Left ventricle myocardium inferior (tissue), 1 donor: ENCODE data around the gene DCT. TPM values are rescaled to one million over a fixed set of nuclear protein-coding genes. Genes with fewer than 3 reads are reported as not detected.
"Not testable (repeated sequence)": the region's sequence is repeated elsewhere in the genome, so short reads cannot be mapped to it uniquely, and the experiment has no call there.

Experiments used
- DNase-seq: peaks from one replicate; pipeline ENCODE4 v3.0.0-alpha.2; 2020
- H3K27ac ChIP-seq: fragments of 200-600 bp; replicated peaks from 2 replicates; pipeline ENCODE4 v1.8.0; 2021
- H3K27me3 ChIP-seq: fragments of 200-600 bp; 2 replicates; pipeline ENCODE4 v1.8.0; 2021; ENCODE audit warnings: low read depth
- H3K36me3 ChIP-seq: fragments of 200-600 bp; 2 replicates; pipeline ENCODE4 v1.8.0; 2021
- H3K4me1 ChIP-seq: fragments of 200-600 bp; 2 replicates; pipeline ENCODE4 v1.8.0; 2021
- H3K4me3 ChIP-seq: fragments of 200-600 bp; 2 replicates; pipeline ENCODE4 v1.8.0; 2021; ENCODE audit warnings: mild to moderate bottlenecking, moderate library complexity
- H3K9me3 ChIP-seq: fragments of 200-600 bp; replicated peaks from 2 replicates; pipeline ENCODE4 v1.8.0; 2021
- CTCF ChIP-seq: fragments of 200-600 bp; IDR thresholded peaks from 2 replicates; pipeline ENCODE4 v1.8.0; 2021; ENCODE audit warnings: antibody characterized with exemption, mild to moderate bottlenecking, borderline replicate concordance
- intact Hi-C: fragments of 100-400 bp; cut with micrococcal nuclease; formaldehyde crosslinking; loops from one replicate; pipeline ENCODE4 v1.11.0; 2022
- total RNA-seq: library from RNA; stranded (reverse); fragmentation: NEBNext Ultra II Directional; extraction: Animal tissue kit (Norgen Biotek cat#: 25700); gene quantifications from one replicate; pipeline ENCODE4 v1.2.1, GENCODE V29; 2021
- donor health status: DM: no; HTN: yes; CAD: no; lungs with severe emphysema.

The DCT gene
- total RNA-seq, 1 donor from 2014 or later = 0.16 TPM

- no peak for TF ChIP-seq CTCF
- H3K27me3 ChIP-seq = peaks cover 2% of the 10 kb centered on the region
- DNase-seq = no peak
- no peak overlapping the region for H3K4me3 ChIP-seq
- H3K27ac ChIP-seq = no peak overlapping the region
- intact Hi-C loops = no loop called here
- no peaks in the 10 kb centered on the region for H3K36me3 ChIP-seq
- peaks cover 7% of the 10 kb centered on the region for H3K9me3 ChIP-seq
- no peaks in the 10 kb centered on the region for H3K4me1 ChIP-seq
These were observed 36.4 kb upstream of the DCT start for GRCh38 chr13:94515911-94516310.

GRCh38 chr13:94515374-94515773 lies 35.9 kb upstream of the DCT start:
- no peak overlapping the region for H3K4me3 ChIP-seq
- no peak overlapping the region for H3K27ac ChIP-seq
- H3K27me3 ChIP-seq = peaks cover 4% of the 10 kb centered on the region
- DNase-seq = no peak
- H3K36me3 ChIP-seq = no peaks in the 10 kb centered on the region
- H3K4me1 ChIP-seq = no peaks in the 10 kb centered on the region
- no peak for TF ChIP-seq CTCF
- intact Hi-C loops = no loop called here
- peaks cover 7% of the 10 kb centered on the region for H3K9me3 ChIP-seq

GRCh38 chr13:94513026-94513425 lies 33.5 kb upstream of the DCT start:
- Histone ChIP-seq H3K4me1 (no peaks in the 10 kb centered on the region), H3K4me3 (no peak overlapping the region), H3K27me3 (peaks cover 4% of the 10 kb centered on the region), H3K36me3 (no peaks in the 10 kb centered on the region), H3K9me3 (peaks cover 7% of the 10 kb centered on the region), H3K27ac (no peak overlapping the region)
- no peak for TF ChIP-seq CTCF
- intact Hi-C loops = no loop called here
- DNase-seq = no peak

- Histone ChIP-seq H3K27me3 (peaks cover under 1% of the 10 kb centered on the region), H3K4me1 (no peaks in the 10 kb centered on the region), H3K4me3 (no peak overlapping the region), H3K9me3 (no peaks in the 10 kb centered on the region), H3K27ac (no peak overlapping the region), H3K36me3 (no peaks in the 10 kb centered on the region)
- intact Hi-C loops = no loop called here
- no peak for DNase-seq
- no peak for TF ChIP-seq CTCF
These were observed 26.2 kb upstream of the DCT start for GRCh38 chr13:94505730-94506129.

GRCh38 chr13:94503851-94504250 lies 24.4 kb upstream of the DCT start:
- Histone ChIP-seq H3K27ac (no peak overlapping the region), H3K4me3 (no peak overlapping the region), H3K27me3 (no peaks in the 10 kb centered on the region), H3K36me3 (no peaks in the 10 kb centered on the region), H3K9me3 (peaks cover 1% of the 10 kb centered on the region), H3K4me1 (no peaks in the 10 kb centered on the region)
- intact Hi-C loops = no loop called here
- no peak for TF ChIP-seq CTCF
- DNase-seq = no peak

GRCh38 chr13:94498831-94499230 lies 19.3 kb upstream of the DCT start:
- H3K27ac ChIP-seq, H3K36me3 ChIP-seq, DNase-seq, H3K4me3 ChIP-seq, H3K27me3 ChIP-seq, intact Hi-C loops, H3K4me1 ChIP-seq, H3K9me3 ChIP-seq: not testable (repeated sequence)
